Ovary (tissue), 9 donors: ENCODE results near the gene KIF2A. TPM values are rescaled to one million over a fixed set of nuclear protein-coding genes. Genes with fewer than 3 reads are reported as not detected.

ENCODE experiments used
- DNase-seq, 5 donors: peaks; one replicate each; pipeline ENCODE4 v3.0.0-alpha.2; 2019 to 2020
- H3K27ac ChIP-seq, 2 donors: fragments of 200-600 bp; one replicate each; pipeline versions ENCODE4 v1.5.1 to v1.8.0; 2019 to 2022
- H3K27me3 ChIP-seq: fragments of 200-600 bp; one replicate; pipeline ENCODE4 v1.8.0; 2022
- H3K36me3 ChIP-seq: fragments of 200-600 bp; sonication (generic); one replicate; pipeline ENCODE4 v1.5.1; 2019
- H3K4me1 ChIP-seq: one replicate; pipeline ENCODE4 v1.8.1; 2013; ENCODE audit warnings: mild to moderate bottlenecking, moderate library complexity; ENCODE audit not compliant: insufficient read depth
- H3K4me3 ChIP-seq: fragments of 200-600 bp; sonication (generic); one replicate; pipeline ENCODE4 v1.5.1; 2017
- H3K9me3 ChIP-seq, 2 donors: fragments of 200-600 bp in 1 of 2; sonication (generic) in 1 of 2; one replicate each; pipeline versions ENCODE4 v1.5.1 to v1.8.1; 2013 to 2019; ENCODE audit warnings: mild to moderate bottlenecking in 1 of 2, moderate library complexity in 1 of 2
- CTCF ChIP-seq, 3 donors: fragments of 450-650 bp in 2 of 3; fragments of 200-600 bp in 1 of 3; IDR thresholded peaks; one replicate each; pipeline versions ENCODE4 v1.5.1 to v1.8.0; 2016 to 2022; ENCODE audit warnings: antibody characterized with exemption in 3 of 3, mild to moderate bottlenecking in 1 of 3
- EP300 ChIP-seq: sonication (generic); formaldehyde crosslinking; IDR thresholded peaks from one replicate; pipeline ENCODE4 v1.6.1; 2017; ENCODE audit warnings: antibody characterized with exemption
- POLR2A ChIP-seq: fragments of 450-650 bp; IDR thresholded peaks from one replicate; pipeline ENCODE4 v1.6.1; 2017; ENCODE audit warnings: antibody characterized with exemption, mild to moderate bottlenecking, moderate library complexity
- WGBS, 3 donors: extraction: QIAGEN DNeasy Blood & Tissue Kit in 1 of 3; methylation state at CpG; one replicate each; pipeline versions ENCODE4 v1.1.5 to v1.1.7; 2013 to 2017; 5-methylcytosine and 5-hydroxymethylcytosine counted together
- intact Hi-C, 4 donors: fragments of 100-400 bp; cut with DNase I; formaldehyde crosslinking; loops; one replicate each; pipeline versions ENCODE4 v1.11.0 to v1.15.1; 2022 to 2023
- polyA plus RNA-seq, 2 donors: library from polyadenylated mRNA; stranded (reverse); fragments of 200-250 nt in 1 of 2; fragments of 350-450 nt in 1 of 2; fragmentation: Illumina TruSeq in 1 of 2; extraction: RNeasy Lipid Tissue Mini Kit (QIAGEN cat#74804) in 1 of 2; gene quantifications; one replicate each; pipeline ENCODE4 v1.2.3, GENCODE V29; 2013 to 2014
- total RNA-seq, 7 donors: library from RNA; depleted of rRNA in 2 of 7; stranded (reverse); fragments of >200 nt in 2 of 7; fragmentation: NEBNext Ultra II Directional in 3 of 7; extraction: Animal tissue kit (Norgen Biotek cat#: 25700) in 3 of 7; gene quantifications; one replicate each; pipeline versions ENCODE4 v1.1.0 to v1.2.4, GENCODE V29; 2016 to 2023
- donor health status: DM: no; HTN: no; CAD: no; lungs with moderate emphysema.
- donor health status: DM: no; HTN: no; CAD: no.
- donor health status: Bipolar disorder and iron deficiency.
- donor health status: DM: yes; HTN: yes; CAD: no.
- donor health status: DM: no; HTN: no; CAD: no.
- donor health status: DM: yes; HTN: yes; CAD: no.

KIF2A gene
- total and polyA plus RNA-seq, 9 donors = 8.0 to 39.1 (median 30.1) TPM

GRCh38 chr5:62372600-62372999 lies 66.6 kb downstream of the KIF2A start:
- H3K4me1 ChIP-seq = no peaks in the 10 kb centered on the region
- no peak for TF ChIP-seq CTCF (IDR thresholded peaks at IDR 0.05)
- TF ChIP-seq EP300 = no peak
- TF ChIP-seq POLR2A = no peak
- no peaks in the 10 kb centered on the region for H3K27me3 ChIP-seq
- no peak for DNase-seq
- H3K9me3 ChIP-seq = no peaks in the 10 kb centered on the region
- no peak overlapping the region for H3K27ac ChIP-seq
- no peak overlapping the region for H3K4me3 ChIP-seq
- no peaks in the 10 kb centered on the region for H3K36me3 ChIP-seq
- intact Hi-C loops = no loop called here
- 92 to 97% (median 96%) methylated on average over 3 of the region's 3 CpGs for WGBS, 3 donors

GRCh38 chr5:62373382-62373781 lies 67.4 kb downstream of the KIF2A start:
- Histone ChIP-seq H3K36me3 (no peaks in the 10 kb centered on the region), H3K27ac (no peak overlapping the region), H3K9me3 (no peaks in the 10 kb centered on the region), H3K4me3 (no peak overlapping the region), H3K27me3 (no peaks in the 10 kb centered on the region), H3K4me1 (no peaks in the 10 kb centered on the region)
- intact Hi-C loops = no loop called here
- 97 to 98% (median 98%) methylated on average over 3 of the region's 3 CpGs for WGBS, 3 donors
- TF ChIP-seq EP300 = no peak
- no peak for TF ChIP-seq POLR2A
- no peak for TF ChIP-seq CTCF (IDR thresholded peaks at IDR 0.05)
- no peak for DNase-seq

- H3K9me3 ChIP-seq = no peaks in the 10 kb centered on the region
- no peak overlapping the region for H3K27ac ChIP-seq
- H3K36me3 ChIP-seq = no peaks in the 10 kb centered on the region
- intact Hi-C loops = no loop called here
- DNase-seq = no peak
- TF ChIP-seq POLR2A (no peak), CTCF (IDR thresholded peaks at IDR 0.05) (no peak), EP300 (no peak)
- no peaks in the 10 kb centered on the region for H3K4me1 ChIP-seq
- no peak overlapping the region for H3K4me3 ChIP-seq
- WGBS, 3 donors = 96 to 100% (median 100%) methylated on average over 1 of the region's 1 CpG
- no peaks in the 10 kb centered on the region for H3K27me3 ChIP-seq
These were observed 68.1 kb downstream of the KIF2A start for GRCh38 chr5:62374090-62374489.

- Histone ChIP-seq H3K4me3 (no peak overlapping the region), H3K36me3 (no peaks in the 10 kb centered on the region), H3K27ac (no peak overlapping the region), H3K27me3 (no peaks in the 10 kb centered on the region), H3K4me1 (no peaks in the 10 kb centered on the region), H3K9me3 (no peaks in the 10 kb centered on the region)
- intact Hi-C loops = no loop called here
- no peak for DNase-seq
- TF ChIP-seq CTCF (IDR thresholded peaks at IDR 0.05) = no peak
- no peak for TF ChIP-seq POLR2A
- no peak for TF ChIP-seq EP300
These were observed 69.6 kb downstream of the KIF2A start for GRCh38 chr5:62375627-62376026.

- DNase-seq = no peak
- intact Hi-C loops = no loop called here
These were observed 70.1 kb downstream of the KIF2A start for GRCh38 chr5:62376064-62376463.

More at GRCh38 chr5:62376064-62376463, 70.1 kb downstream of the KIF2A start:
- Histone ChIP-seq H3K27ac (no peak overlapping the region), H3K4me1 (no peaks in the 10 kb centered on the region), H3K27me3 (no peaks in the 10 kb centered on the region), H3K9me3 (no peaks in the 10 kb centered on the region), H3K4me3 (no peak overlapping the region), H3K36me3 (no peaks in the 10 kb centered on the region)
- 92 to 98% (median 98%) methylated on average over 3 of the region's 3 CpGs for WGBS, 3 donors
- TF ChIP-seq EP300 = no peak
- TF ChIP-seq CTCF (IDR thresholded peaks at IDR 0.05) = no peak
- TF ChIP-seq POLR2A = no peak
